ENCODE results near the gene CDH4. TPM values are rescaled to one million over a fixed set of nuclear protein-coding genes. Genes with fewer than 3 reads are reported as not detected.

The CDH4 gene
- total and polyA plus RNA-seq, 2 donors (not counting 1 experiment from before 2014, with no cell fraction given) = not detected

- Mint-ChIP-seq H3K27ac (no peak overlapping the region), H3K9me3 (ENCODE audit: insufficient read depth) (peaks cover under 1% of the 10 kb centered on the region), H3K4me1 (no peaks in the 10 kb centered on the region), H3K4me3 (no peak overlapping the region), H3K27me3 (peaks cover 5% of the 10 kb centered on the region)
- intact Hi-C loops (cut with micrococcal nuclease) = no loop called here
- Histone ChIP-seq H3K9me3 (ENCODE audit: control extremely low read depth in 1 of 3, control insufficient read depth in 2 of 3, insufficient read depth in 1 of 3, low read length in 2 of 3) (peaks cover 0 to 20% (median 0%) of the 10 kb centered on the region in 3 donors), H3K36me3 (replicated peaks in 1 of 2; ENCODE audit: control extremely low read depth in 1 of 2, control insufficient read depth in 1 of 2, extremely low read depth in 1 of 2, insufficient read depth in 2 of 2, low read length in 1 of 2) (no peaks in the 10 kb centered on the region), H4K20me1 (ENCODE audit: control insufficient read depth, insufficient read depth, low read length, poor library complexity, severe bottlenecking) (no peaks in the 10 kb centered on the region), H2AFZ (ENCODE audit: insufficient read depth, low read depth, low read length, poor library complexity, severe bottlenecking) (no peak overlapping the region), H3K4me2 (replicated peaks; ENCODE audit: low read depth, low read length, poor library complexity, severe bottlenecking) (no peak overlapping the region), H3K27me3 (replicated peaks in 1 of 4; ENCODE audit: control extremely low read depth in 1 of 4, control insufficient read depth in 3 of 4, insufficient read depth in 4 of 4, low read length in 3 of 4) (no peaks in the 10 kb centered on the region), H3K79me2 (ENCODE audit: control insufficient read depth, insufficient read depth, low read length) (no peaks in the 10 kb centered on the region), H3K27ac (ENCODE audit: low read length in 2 of 2) (no peak overlapping the region), H3K4me3 (ENCODE audit: control extremely low read depth in 1 of 5, extremely low read depth in 1 of 5, insufficient read depth in 1 of 5, low read depth in 2 of 5, low read length in 4 of 5) (no peak overlapping the region), H3K9ac (ENCODE audit: low read length) (no peak overlapping the region), H3K4me1 (ENCODE audit: control insufficient read depth in 2 of 2, insufficient read depth in 2 of 2, low read length in 2 of 2) (no peaks in the 10 kb centered on the region)
- WGBS (ENCODE audit: insufficient coverage) = 89% methylated on average over 21 of the region's 21 CpGs
- ATAC-seq (ENCODE audit: low read depth) (no peak), DNase-seq (no peak)
- POLR2A ChIA-PET = no interaction called here
- no peak for TF ChIP-seq CTCF (IDR thresholded peaks at IDR 0.05)
- no peak for TF ChIP-seq EZH2 (IDR thresholded peaks at IDR 0.05; ENCODE audit: borderline replicate concordance, insufficient read depth, low read depth, low read length, poor library complexity, severe bottlenecking)
- CTCF ChIA-PET = no interaction called here
These were observed 547.9 kb downstream of the CDH4 start for GRCh38 chr20:61799928-61800327.

GRCh38 chr20:61800359-61801064 lies 548.5 kb downstream of the CDH4 start:
- no peak overlapping the region for H3K4me3 Mint-ChIP-seq
- ChIA-PET POLR2A (no interaction called here), CTCF (no interaction called here)
- Histone ChIP-seq H3K9me3 (ENCODE audit: control extremely low read depth in 1 of 3, control insufficient read depth in 2 of 3, insufficient read depth in 1 of 3, low read length in 2 of 3) (peaks cover 0 to 20% (median 0%) of the 10 kb centered on the region in 3 donors), H3K27me3 (replicated peaks in 1 of 4; ENCODE audit: control extremely low read depth in 1 of 4, control insufficient read depth in 3 of 4, insufficient read depth in 4 of 4, low read length in 3 of 4) (no peaks in the 10 kb centered on the region), H3K79me2 (ENCODE audit: control insufficient read depth, insufficient read depth, low read length) (no peaks in the 10 kb centered on the region), H3K4me1 (ENCODE audit: control insufficient read depth in 2 of 2, insufficient read depth in 2 of 2, low read length in 2 of 2) (no peaks in the 10 kb centered on the region), H3K9ac (ENCODE audit: low read length) (no peak overlapping the region), H4K20me1 (ENCODE audit: control insufficient read depth, insufficient read depth, low read length, poor library complexity, severe bottlenecking) (no peaks in the 10 kb centered on the region), H3K36me3 (replicated peaks in 1 of 2; ENCODE audit: control extremely low read depth in 1 of 2, control insufficient read depth in 1 of 2, extremely low read depth in 1 of 2, insufficient read depth in 2 of 2, low read length in 1 of 2) (no peaks in the 10 kb centered on the region), H3K27ac (ENCODE audit: low read length in 2 of 2) (no peak overlapping the region), H3K4me2 (replicated peaks; ENCODE audit: low read depth, low read length, poor library complexity, severe bottlenecking) (no peak overlapping the region), H2AFZ (ENCODE audit: insufficient read depth, low read depth, low read length, poor library complexity, severe bottlenecking) (no peak overlapping the region), H3K4me3 (ENCODE audit: control extremely low read depth in 1 of 5, extremely low read depth in 1 of 5, insufficient read depth in 1 of 5, low read depth in 2 of 5, low read length in 4 of 5) (no peak overlapping the region)
- DNase-seq (no peak), ATAC-seq (ENCODE audit: low read depth) (no peak)
- no peaks in the 10 kb centered on the region for H3K4me1 Mint-ChIP-seq
- TF ChIP-seq EZH2 (IDR thresholded peaks at IDR 0.05; ENCODE audit: borderline replicate concordance, insufficient read depth, low read depth, low read length, poor library complexity, severe bottlenecking) = no peak
- no peak for TF ChIP-seq CTCF (IDR thresholded peaks at IDR 0.05)
- intact Hi-C loops (cut with micrococcal nuclease) = no loop called here
- H3K27me3 Mint-ChIP-seq = peaks cover 5% of the 10 kb centered on the region
- 88% methylated on average over 13 of the region's 13 CpGs for WGBS (ENCODE audit: insufficient coverage)
- no peaks in the 10 kb centered on the region for H3K9me3 Mint-ChIP-seq (ENCODE audit: insufficient read depth)
- no peak overlapping the region for H3K27ac Mint-ChIP-seq

All from B cell (primary cell).